NB4 (cell line): Measurements from ENCODE around the gene DRG2.
A peak's percentile ranks its signal among the peaks of the same experiment; 100 is the strongest.

Experiments used
- CTCF ChIP-seq: IDR thresholded peaks from one replicate; pipeline ENCODE4 v1.5.1; 2012; ENCODE audit warnings: low read depth, low read length
- MAX ChIP-seq: IDR thresholded peaks from 2 replicates; pipeline ENCODE4 v1.6.1; 2011; ENCODE audit warnings: low read depth, low read length
- POLR2A ChIP-seq: IDR thresholded peaks from 2 replicates; pipeline ENCODE4 v1.6.1; 2011; ENCODE audit warnings: mild to moderate bottlenecking; ENCODE audit not compliant: insufficient read length; ENCODE audit errors: extremely low read depth

GRCh38 chr17:18139949-18140348 is 52.2 kb downstream of the DRG2 start:
- TF ChIP-seq CTCF (peak; percentile 34), MAX (no peak), POLR2A (no peak)
